NT2/D1 (cell line): ENCODE measurements around the gene RGL2.

Experiments
- SUZ12 ChIP-seq: IDR thresholded peaks from 2 replicates; pipeline ENCODE4 v1.6.1; 2011; ENCODE audit not compliant: insufficient read length, insufficient read depth; ENCODE audit errors: extremely low read depth
- ZNF274 ChIP-seq: IDR thresholded peaks from 2 replicates; pipeline ENCODE4 v1.6.1; 2011; ENCODE audit warnings: mild to moderate bottlenecking, low read depth, low read length

DNA sequence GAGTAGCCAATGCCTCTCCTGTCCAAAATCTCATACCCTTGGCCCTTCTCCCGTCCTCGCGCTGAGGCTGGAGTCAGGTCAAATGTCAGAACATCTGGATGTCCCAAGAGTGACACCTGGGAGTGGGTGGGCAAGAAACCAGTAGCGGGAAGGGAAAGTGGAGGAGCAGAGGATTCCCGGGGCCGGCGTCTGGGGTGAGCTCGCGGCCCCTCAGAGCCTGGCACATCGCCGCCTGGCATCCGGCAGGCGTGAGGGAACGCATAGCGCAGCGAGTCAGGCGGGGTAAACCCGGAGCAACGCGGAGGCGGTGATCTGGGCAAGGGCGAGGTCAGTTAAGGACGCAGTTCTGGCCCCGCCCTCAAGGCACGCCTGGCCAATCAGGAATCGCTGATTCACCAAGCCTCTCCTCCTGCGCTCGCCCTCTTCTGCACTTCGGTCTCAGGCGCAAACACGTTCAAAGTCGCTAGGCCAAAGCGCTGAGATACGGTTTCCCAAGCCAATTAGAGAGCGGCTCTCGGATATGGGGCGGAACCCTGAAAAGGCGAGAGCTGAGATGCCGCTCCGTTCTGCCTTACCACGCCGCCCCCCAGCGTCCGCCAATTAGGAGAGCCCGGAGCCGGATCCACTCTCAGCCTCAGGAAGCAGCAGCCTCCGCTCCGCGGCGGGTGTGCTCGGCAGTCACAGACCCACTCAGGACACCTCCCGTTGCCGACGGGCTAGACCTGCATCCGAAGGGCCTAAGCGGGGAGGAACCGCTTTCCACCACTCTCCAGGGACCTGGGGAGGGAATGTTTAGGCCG, 49.6 kb downstream of the RGL2 start:
- TF ChIP-seq ZNF274 (no peak), SUZ12 (no peak)
